Ovary (tissue), 3 donors: Measurements from ENCODE around the gene PTTG1IP2.

ENCODE experiments used
- EP300 ChIP-seq: sonication (generic); formaldehyde crosslinking; IDR thresholded peaks from one replicate; pipeline ENCODE4 v1.6.1; 2017; ENCODE audit warnings: antibody characterized with exemption
- TF ChIP-seq, protein P1 (sequence below), 3 donors: fragments of 450-650 bp in 2 of 3; fragments of 200-600 bp in 1 of 3; IDR thresholded peaks; one replicate each; pipeline versions ENCODE4 v1.5.1 to v1.8.0; 2016 to 2022; ENCODE audit warnings: antibody characterized with exemption in 3 of 3, mild to moderate bottlenecking in 1 of 3
- donor health status: DM: no; HTN: no; CAD: no.

DNA sequence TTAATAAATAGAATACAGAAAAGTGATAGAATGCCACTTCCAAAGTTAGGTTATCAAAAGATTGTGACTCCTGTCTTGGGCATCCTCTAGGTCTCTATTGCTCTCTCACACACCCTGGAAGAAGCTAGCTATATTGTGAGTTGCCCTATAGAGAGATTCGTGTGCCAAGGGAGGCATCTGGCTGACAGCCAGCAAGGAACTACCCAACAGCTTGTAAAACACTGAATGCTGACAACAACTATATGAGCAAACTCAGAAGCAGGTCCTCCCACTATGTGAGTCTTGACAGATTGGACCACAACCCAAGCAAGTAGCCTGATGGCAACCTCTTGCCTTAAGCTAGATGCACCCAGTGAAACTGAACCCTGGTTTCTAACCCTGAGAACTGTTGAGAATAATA lies 71.0 kb downstream of the PTTG1IP2 start:
- TF ChIP-seq EP300, result no peak
- TF ChIP-seq, protein P1, sequence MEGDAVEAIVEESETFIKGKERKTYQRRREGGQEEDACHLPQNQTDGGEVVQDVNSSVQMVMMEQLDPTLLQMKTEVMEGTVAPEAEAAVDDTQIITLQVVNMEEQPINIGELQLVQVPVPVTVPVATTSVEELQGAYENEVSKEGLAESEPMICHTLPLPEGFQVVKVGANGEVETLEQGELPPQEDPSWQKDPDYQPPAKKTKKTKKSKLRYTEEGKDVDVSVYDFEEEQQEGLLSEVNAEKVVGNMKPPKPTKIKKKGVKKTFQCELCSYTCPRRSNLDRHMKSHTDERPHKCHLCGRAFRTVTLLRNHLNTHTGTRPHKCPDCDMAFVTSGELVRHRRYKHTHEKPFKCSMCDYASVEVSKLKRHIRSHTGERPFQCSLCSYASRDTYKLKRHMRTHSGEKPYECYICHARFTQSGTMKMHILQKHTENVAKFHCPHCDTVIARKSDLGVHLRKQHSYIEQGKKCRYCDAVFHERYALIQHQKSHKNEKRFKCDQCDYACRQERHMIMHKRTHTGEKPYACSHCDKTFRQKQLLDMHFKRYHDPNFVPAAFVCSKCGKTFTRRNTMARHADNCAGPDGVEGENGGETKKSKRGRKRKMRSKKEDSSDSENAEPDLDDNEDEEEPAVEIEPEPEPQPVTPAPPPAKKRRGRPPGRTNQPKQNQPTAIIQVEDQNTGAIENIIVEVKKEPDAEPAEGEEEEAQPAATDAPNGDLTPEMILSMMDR (IDR thresholded peaks at IDR 0.05), result no peak
